HG03558 (cell line): ENCODE data around the gene TBX15.

ENCODE experiments used
- ATAC-seq: cut with Tn5 transposase; IDR thresholded peaks from one replicate; pipeline ENCODE4 v1.9.1; 2021; ENCODE audit warnings: moderate number of reproducible peaks; ENCODE audit not compliant: unreplicated experiment; ENCODE audit errors: extremely low read depth

TBX15 gene

DNA sequence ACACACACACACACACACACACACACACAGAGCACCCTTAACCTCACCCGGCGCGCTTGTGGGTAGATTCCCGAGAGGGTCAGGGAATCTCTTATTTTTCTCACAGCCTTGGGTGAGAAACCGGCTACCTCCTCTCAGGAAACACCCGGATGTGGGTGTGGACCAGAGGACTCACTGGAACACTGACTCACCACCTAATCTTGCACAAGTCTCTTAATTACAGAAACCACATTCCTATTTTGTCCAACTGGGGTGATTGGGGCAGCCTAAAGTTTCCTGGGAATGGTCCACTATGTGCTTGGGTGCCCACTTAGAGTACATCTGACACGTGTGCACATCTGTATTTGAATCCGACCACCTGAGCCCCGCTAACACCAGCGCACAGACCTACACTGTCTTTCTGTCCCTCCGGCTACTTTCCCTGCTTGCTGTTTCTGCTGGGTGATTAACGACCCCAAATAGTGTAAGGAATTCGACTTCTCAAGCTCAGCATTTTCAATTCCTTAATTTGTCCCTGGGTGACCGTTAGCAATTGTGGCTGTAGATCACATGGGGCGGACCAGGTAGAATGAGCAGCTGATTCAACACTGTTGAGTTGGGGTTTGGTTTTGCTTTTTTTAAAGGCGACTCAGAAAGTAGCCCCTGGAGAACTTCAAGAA lies 14.0 kb upstream of the TBX15 start:
- no peak for ATAC-seq

DNA sequence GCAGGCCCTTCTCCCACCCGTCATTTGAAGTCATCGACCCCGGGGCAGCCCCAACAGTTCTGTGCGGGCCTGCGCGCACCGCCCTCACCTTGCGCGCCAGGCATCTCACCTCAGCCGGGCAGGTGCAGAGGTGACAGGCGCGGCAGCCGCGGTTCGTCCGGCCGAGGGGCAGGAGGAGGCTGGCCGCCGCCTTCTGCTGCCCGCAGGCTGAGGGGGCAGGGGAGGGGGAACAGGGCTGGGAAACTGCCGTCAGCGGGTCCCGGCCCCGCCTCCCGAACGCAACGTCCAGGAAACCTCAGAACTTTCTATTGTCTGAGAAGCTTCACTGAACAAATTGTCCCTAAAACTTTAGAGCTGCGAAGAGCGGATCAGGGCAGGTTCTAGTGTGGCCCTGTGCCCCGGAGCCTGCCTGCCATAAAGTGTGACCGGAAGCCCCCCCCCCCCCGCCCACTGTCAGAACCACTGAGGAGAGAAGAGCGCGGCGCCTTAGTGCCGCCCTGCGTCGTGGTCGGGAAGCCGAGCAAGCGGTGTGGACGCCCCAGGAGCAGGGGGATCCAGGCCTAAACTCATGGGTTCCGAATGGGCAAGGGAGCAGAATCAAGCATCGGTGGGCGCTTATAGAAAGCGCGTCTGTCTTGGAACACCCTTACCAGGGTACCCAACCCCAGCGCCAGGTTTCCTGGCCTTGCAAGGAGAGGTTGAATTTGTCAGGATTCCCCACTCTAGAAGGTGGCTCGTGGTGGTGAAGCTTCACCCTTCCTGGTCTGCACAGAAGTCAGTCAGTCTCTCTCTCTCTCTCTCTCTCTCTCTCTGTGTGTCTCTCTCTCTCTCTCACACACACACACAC lies 13.3 kb upstream of the TBX15 start:
- no peak for ATAC-seq

DNA sequence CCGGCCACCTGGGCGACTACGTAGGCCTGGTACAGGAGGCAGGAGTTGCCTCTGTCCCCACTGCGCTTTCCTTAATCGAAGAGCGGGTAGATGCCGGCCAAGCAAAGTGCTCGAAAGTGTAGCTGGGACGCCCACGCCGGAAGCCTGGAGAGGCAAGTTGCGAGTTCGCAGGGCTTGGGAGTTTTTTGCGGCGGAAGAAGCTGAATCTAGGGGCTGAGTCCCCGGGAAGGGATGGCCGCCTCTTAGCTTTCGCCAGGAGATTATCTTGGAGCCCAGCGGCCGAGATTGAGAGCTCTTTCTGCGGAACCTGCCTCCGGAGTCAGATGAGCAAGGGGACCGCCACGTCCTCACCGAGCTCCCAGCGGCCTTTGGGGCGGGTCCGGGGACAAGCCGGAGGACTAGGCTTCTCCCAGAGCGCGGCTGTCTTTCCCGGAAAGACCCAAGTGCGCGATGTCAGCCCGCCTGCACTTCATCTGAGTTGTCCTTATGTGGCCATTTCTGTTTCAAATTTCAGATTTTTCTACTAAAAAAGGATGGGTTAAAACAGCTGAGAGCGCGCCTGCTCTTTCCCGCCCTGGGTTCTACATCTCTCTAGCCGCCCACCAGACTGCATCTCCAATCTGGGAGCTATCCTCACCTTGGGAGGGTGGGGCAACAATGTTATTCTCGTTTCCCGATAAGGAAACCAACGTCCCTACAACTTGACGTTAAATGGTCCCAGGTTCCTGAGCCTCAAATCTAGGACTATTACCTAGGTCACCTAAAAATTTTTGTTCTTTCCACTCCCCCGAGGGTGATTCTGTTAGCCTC lies 12.4 kb upstream of the TBX15 start:
- ATAC-seq, result no peak

DNA sequence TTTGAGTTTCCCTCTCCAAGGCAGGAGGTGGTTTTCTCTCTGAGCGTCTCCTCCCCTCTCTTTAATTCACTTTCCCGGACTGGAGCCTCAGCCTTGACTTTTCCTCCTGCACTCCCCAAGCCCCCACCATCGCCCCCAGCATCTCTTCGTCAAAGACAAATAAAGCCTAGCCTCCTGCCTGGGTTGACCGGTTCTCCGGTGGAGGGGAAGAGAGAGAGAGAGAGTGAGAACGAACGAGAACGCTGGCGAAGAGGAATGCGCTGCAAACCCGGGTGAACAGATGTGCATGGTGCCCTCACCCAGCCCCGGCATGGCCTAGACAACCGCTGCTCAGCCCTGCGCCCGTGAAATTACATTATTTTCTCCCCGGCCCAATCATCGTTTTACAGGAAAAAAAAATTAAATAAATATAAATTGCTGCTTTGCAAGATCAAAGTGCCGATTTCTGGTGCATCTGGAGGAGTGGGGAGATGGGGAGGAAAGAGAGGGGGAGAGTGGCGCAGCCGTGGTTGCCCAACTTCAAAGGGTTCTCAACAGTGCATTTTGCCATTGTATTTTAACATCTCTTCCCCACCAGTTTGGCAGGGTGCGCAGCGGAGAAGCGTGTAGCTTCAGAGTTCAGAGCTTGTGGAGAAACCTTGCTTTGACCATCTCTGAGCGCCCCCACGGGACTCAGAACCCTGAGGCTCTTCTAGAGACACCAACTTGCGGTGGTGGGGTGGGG lies 11.4 kb upstream of the TBX15 start:
- ATAC-seq, result no peak

DNA sequence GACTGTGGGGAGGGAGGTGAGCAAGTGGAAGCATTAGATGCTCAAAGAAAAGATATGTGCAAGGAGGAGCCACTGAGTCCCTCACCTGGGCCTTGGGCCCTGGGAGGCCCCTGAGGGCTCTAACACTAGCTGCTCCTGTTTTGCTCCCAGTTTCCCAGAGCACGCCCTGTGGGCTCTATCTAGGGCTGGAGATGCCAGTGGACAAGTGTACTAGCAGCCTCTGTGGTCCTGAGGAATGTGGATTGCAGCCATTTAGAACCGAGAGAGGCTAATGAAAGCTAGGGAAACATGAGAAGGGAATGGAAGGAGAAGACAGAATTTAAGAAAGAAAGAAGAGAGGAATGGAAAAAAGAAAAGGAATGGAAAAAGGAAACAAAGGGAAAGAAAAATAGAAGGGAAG lies 10.0 kb upstream of the TBX15 start:
- no peak for ATAC-seq

DNA sequence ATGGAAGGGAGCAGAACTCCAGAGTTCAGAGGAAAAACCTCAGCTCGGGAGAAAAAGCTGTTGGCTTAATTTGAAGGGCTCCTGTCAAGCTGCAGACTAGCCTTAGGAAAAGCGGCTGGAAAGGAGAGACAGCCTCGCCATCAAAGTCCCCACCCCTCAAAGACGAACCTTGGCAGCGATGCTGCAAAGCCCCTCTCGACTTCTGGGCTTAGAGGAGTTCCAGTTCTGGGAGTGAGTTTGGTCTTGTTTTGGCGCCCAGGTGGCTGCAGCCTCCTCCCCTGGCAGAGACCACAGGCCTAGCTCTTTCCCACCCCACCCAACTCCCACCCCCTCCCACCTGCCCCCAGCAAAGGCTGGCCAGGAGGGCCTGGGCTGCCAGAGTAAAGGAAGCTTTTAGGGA lies 9.1 kb upstream of the TBX15 start:
- ATAC-seq, result no peak

DNA sequence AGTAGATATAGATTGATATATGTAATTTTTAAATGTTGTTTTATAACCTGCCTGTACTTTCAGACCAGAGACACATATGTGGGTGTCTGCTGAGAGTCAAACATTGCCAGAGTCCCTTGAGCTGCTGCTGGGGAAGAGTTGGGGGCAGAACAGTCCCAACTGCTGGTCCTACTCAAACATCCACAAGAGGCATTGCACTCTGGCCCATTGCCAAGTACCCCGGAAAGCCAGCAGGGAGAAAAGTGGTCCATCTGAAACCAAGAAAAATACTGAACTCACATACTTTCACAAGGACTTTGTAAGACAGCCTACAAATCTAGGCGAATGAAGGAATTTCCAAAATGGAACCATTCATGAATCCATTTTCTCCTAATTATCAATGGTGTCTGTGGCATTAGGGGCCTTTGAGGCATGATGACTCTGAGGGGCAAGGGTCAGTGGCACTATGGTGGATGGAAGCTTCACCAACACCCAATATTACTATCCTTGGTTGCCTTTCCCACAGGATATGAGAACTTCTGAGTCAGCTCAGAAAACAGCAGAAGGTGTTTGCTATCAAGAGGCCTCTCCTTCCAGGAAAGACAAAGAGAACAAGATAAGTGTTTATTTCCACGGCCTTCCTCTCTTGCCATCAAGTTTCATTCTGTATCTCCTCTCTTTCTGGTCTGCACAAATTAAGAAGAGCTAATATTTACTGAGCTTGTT lies 7.3 kb upstream of the TBX15 start:
- ATAC-seq, result no peak

DNA sequence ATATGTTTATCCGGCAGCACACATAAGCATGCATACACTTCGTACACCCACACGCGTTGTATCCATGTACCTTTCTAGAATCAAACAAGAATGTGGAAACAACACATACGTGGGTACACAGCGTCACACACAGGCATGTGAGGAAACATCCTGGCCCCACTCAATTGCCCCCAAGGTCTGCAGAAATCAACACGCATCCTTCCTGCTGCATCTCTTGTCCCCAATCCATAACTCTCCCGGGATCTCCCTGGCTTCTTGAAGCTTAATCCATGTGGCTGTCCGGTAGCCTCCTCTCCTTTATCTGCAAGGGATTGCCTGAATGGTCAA lies 5.5 kb upstream of the TBX15 start:
- ATAC-seq, result no peak

DNA sequence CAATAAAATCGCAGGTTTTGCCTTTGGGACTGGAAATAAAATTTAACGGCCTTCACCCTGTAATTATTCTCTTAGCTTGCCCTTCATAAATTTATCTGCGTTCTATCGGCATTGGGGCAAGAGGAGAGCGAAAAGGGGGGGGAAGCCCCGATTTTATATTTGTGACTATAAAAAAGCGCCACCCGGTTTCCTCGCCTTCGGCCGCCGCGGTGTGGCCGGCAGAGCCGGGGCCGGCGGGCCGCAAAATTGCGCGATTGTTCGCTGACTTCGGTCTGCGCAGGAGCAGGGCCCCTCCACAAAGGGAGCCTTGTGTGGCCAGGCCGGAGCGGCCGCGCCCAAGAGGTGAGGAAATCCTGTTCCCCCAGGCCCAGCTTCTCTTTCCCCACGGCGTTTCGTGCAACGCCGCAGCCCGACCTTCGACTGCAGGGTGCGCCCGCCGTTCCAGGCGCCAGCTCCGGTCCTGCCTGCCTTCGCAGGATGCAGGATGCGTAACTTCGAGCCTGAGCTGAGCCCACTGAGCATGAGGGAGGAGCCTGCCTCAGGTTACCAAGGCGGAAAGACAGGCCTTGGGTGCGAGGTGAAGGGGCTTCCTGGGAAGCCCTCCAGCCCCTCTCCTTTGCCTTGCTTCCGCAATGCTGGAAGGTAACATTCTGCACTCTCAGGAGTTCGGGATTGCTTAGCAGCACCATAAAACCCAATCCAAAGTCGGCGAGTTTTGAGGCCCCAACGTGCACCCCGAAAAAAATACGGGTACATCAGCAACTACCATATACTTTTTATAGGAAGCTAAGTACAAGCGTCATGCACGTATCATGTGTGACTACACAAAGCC lies 4.9 kb upstream of the TBX15 start:
- ATAC-seq, result no peak

DNA sequence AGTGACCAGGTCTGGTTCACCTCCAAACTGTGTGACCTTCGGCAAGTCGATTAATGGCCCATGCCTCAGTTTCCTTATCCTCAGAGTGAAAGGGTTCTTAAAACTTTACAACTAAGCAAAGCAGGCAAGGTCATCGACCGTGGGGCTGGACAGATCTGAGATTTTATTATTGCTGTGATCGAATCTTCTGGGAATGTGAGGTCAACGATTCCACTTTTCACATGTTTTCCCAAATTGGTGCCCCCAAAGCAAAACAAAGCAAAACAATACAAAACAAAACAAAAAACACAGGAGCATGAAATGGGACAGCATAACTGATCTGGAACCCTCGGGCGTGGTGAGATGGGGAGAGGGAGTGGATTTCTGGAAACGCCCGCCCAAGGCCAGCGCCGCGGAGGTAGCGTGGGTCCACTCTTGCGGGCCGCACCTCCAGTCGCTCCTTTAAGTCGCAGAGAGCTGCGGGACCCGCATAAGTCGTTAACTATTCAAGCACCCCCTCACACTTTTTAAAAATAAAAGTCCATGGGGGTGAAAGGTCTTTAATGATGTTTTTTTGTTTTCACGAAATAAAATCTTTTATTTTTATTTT lies 4.2 kb upstream of the TBX15 start:
- ATAC-seq, result no peak

DNA sequence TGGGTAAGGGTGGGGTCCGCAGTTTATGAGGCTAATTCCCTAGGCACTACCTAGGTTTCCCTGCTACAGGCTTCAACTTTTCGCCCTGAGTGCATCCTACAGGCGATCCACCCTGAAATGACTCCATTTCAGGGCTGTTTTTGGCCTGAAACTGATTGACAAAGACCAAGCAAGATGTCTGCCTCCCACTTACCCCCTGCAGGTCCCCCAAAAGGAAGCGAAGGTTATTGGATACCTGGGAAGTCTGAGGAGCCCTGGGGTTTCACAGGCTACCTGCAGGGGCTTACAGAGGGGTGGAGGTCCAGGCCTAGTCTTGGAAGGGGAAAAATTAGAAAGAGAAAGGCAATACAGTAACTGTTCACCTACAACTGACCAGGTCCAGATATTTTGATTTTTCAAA lies 3.3 kb upstream of the TBX15 start:
- no peak for ATAC-seq

DNA sequence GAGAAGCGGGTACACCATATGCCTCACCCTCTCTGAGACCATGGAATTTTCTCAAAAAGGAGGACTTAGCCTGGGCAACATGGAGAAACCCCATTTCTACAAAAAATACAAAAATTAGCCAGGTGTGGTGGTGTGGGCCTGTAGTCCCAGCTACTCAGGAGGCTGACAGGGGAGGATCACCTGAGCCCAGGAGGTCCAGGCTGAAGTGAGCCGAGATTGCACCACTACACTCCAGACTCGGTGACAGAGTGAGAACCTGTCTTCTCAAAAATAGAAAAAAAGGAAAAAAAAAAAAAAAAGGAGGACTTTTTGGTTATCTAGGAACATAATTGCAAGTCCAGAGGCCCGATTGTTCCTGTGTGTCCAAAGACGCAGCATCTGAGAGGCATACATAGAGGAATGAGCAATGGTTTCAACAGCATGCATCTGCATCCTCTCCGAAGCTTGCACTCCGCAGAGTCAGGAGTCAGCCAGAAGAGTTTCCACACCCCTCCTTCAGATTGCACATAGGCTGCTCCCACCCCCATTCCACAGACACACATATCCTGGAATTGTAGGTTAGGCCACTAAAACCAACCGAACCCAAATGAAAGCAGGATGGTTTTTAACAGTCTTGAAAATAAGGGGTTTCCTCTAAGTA lies 2.5 kb upstream of the TBX15 start:
- no peak for ATAC-seq

DNA sequence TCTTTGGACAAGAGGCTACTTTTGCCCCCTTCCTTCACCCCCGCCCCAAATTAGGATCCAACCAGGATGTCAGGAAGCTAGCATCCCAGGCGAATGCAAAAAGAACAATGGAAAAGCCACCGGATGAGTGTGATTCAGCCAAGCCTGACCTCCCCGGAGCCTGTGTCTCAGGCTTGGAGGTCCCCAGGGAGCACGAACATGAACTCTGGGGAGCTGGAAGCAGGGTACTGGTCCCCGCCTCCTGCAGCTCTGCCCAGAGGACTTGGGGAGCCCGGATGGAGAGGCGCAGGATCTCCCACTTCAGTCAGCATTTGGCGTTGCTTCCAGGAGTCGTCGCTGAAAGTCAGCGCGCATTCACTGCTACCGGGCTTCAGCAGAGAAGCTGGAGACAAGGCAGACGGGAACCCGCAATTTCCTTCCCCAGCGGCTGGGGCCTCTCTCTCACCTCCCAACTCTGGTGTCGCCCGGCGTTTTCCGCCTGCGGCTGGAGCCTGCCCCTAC lies 1.8 kb upstream of the TBX15 start:
- ATAC-seq, result no peak

DNA sequence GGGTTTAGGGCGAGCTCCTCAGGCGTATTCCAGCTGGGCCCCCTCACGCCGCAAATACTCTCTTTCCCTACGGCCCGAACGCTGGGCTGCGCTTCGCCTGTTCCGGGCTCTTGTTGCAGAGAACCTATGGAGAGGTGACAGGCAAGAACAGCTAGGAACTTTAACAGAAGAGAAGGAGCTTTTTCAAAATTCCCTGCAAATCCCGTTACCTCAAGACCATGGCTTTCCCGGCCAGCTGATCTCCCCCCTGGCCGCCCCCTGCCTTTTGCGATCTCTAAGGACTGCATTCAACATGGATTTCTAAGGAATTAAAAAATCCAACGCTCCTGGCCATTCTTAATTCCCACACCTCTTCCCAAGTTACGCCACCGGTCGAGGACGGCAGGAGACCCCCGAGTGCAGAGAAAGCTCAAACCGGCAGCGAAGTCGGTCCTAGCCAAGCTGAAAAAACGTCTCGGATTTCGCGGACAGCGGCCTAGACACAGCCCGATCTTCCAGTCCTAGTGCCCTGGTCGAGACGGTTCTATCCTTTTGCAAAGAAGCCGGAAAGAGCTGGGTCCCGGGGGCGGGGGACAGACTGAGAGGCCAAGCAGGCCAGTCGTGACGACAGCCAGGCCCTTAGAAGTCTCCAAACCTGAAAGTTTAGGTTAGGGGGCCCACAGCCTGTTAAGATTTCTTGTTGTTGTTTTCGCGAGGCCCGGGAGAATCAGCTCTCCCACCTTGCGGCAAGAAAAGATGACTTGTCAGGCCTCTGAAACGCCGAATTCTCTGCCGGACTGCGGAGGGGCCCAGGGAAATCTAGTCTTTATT lies 1.1 kb upstream of the TBX15 start:
- no peak for ATAC-seq

DNA sequence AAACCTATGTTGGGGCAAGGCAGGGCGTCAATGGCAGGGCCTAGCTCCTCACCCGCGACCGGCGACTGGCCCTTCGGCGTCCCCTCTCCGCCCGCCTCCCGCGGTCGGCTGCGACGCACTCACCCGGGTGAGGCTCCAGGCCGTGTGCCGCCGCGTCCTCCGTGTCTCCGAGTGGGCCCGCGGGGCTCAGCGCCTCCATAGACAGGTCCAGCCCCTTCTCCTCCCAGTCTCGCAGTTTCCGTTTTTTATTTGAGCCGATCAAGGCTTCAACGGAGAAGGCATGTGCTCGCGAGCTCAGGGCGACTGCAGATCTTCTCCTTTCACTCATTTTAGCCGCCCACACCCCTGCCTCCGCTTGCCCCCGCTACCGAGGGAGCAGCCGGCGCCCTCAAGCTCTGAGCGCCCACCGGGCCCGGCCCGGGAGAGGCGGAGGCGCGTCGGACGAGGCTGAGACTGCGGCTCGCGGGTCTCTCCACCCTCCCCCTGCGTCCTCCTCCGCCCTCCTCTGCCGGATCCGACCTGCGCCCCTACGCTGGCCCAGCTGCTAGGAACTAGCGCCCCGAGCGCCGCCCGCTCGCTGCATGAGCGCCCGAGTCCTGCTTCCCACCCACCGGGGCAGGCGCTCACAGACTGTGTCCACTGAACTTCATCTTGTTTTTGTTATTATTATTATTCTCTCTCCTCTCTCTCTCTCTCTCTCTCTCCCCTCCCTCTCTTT lies 516 bp downstream of the TBX15 start:
- ATAC-seq, result no peak

DNA sequence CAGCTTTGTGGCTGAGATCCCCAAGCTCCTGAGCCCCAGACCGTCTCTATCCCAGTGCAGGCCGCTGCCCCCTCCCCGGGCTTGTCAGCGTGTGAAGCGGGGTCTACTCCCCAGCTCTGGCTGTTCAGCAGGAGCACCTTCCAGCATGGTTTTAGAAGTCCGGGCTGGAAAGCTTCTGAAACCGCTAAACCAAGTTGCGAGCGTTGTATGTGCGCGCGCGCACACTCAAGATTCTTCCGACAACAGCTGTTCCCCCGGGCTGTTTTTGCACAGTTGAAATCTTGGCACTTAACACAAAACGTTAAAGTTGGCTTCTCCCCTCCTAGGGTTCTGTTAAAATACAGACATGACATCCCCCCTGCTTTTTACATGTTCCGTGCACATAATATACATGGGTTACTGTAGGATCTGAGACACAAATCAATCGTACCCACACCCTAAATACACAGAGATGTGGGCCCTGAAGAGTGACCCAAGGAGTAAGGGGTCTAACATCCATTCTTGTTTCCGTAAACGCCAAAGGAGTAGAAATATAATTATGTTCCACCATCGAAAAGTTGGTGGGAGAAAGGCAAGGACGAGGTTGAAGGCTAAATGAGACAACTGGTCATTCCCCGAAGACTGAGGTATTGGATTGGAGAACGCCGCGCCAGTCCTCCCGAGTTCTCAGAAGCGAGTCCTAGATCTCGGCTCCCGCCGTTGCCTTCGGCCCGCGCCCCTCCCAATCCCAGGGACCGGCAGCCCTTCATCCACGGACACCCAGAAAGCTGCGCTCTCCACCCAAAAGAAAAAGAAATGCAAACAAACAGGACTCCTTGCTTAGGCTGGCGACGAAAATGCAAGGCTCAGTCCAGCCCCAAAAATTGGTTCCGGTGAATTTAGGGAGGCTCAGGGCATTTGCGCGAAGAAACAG lies 1.3 kb downstream of the TBX15 start:
- no peak for ATAC-seq
